HCEC 1CT (cell line): ENCODE data around the gene AK4.

Source experiments
- DNase-seq: peaks from one replicate; pipeline ENCODE4 v3.0.0-alpha.2; 2017

The AK4 gene

GRCh38 chr1:65178235-65178634, 30.2 kb downstream of the AK4 start:
- DNase-seq, result no peak

GRCh38 chr1:65179148-65179547, 31.1 kb downstream of the AK4 start:
- DNase-seq, result no peak

- DNase-seq, result no peak
These were observed 33.0 kb downstream of the AK4 start for GRCh38 chr1:65180977-65181376.

- DNase-seq, result no peak
These were observed 34.8 kb downstream of the AK4 start for GRCh38 chr1:65182658-65183268.

GRCh38 chr1:65189576-65190115, 41.6 kb downstream of the AK4 start:
- peak; percentile 59 for DNase-seq

- no peak for DNase-seq
These were observed 42.2 kb downstream of the AK4 start for GRCh38 chr1:65190229-65190628.

- no peak for DNase-seq
These were observed 45.2 kb downstream of the AK4 start for GRCh38 chr1:65193129-65193695.

DNA sequence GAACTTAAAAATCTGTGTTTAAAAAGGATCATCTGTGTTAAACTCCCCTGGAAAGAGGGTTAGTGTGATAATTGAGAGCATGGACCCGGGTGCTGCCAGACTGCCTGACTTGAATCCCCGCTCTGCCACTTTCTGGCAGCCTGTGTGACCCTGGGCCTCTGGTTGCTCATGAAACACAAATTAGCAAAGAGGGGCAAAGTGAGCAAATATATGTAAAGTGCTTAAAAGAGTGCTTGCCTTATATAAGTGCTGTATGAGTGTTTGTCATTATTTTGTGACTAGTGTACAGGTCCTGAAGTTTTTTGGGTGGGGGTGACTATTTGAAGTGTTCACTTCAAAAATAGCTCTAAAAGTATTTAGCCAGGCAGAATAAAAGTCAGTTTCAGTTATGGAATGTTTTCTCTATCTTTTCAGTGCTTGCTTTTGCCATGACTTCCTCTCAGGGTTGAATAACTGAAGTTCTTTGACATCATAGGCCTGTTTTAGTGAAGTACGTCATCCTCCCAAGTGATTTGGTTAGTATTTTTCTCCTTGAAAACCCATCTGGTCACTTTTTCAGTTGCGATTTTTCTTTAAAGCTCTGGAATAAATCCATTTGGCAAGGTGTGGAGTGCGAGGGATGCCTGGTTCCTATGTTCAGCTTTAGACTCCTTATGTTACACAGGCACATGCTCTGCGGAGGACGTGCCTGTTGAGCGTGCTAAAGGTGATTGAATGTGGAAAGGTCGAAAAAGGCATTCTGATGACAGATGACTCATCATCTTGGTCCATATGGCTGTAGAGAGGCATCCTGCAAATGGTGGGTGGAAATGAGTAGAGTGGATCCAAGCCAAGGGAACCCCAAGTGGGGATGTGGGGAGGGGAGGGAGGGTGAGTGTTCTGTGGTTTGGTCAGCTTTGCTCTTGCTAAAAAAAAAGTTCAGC, 47.8 kb downstream of the AK4 start:
- DNase-seq, result peak; percentile 88

DNA sequence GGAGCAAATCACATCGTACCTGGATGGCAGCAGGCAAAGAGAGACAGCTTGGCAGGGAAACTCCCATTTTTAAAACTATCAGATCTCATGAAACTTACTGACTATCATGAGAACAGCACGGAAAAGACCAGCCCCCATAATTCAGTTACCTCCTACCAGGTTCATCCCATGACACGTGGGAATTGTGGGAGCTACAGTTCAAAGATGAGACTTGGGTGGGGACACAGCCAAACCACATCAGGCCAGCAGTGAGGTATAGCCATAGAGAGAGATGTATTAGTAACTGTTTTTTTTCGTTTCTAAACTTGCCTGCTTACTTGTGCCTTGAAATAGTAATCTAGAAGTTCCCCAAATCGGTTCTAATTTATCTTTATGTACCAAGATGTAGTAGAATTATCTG, 48.9 kb downstream of the AK4 start:
- no peak for DNase-seq

GRCh38 chr1:65197636-65198035, 49.6 kb downstream of the AK4 start:
- no peak for DNase-seq

GRCh38 chr1:65198096-65198495, 50.1 kb downstream of the AK4 start:
- no peak for DNase-seq

- no peak for DNase-seq
These were observed 52.4 kb downstream of the AK4 start for GRCh38 chr1:65200411-65200810.

- no peak for DNase-seq
These were observed 58.8 kb downstream of the AK4 start for GRCh38 chr1:65206836-65207235.

DNA sequence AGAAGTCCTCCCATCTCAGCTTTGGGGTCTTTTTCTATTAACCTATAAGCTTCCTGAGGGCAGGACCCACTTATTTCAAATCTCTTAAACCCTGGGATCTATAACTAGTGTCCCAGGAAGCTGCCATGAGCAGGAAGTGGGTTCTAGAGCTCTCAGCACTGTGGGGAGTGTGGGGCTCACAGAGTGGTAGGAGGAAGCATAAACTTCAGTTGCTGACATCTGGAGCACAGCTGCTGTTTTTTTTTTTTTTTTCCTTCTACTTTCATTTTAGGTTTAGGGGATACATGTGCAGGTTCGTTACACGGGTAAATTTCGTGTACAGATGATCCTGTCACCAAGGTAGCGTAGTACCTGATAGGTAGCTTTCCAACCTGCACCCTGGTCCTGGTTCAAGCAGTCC, 59.3 kb downstream of the AK4 start:
- DNase-seq, result peak; percentile 61

GRCh38 chr1:65208563-65208973, 60.6 kb downstream of the AK4 start:
- DNase-seq, result no peak

- DNase-seq, result peak; percentile 42
These were observed 61.2 kb downstream of the AK4 start for GRCh38 chr1:65209005-65209885.

DNA sequence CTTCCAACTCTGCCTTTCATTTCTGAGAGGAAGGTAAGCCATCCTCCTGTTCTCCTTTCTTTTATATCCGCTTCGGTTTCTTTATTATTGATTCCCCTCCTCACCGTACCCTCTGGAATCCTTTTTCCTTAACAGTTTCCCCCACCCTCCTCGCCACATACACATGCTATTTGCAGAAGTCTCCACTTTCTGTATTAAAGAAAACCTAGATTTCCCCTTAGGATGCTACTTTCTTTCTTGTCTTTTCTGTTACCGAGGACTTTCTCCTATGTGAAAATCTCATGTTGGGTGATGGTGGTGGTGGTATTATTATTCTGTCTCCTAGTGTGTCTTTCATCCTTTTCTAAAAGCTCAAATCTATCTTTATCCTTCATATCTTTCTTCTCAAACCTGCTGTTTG, 62.3 kb downstream of the AK4 start:
- DNase-seq, result no peak

- DNase-seq, result no peak
These were observed 63.3 kb downstream of the AK4 start for GRCh38 chr1:65211331-65211730.

- DNase-seq, result no peak
These were observed 65.4 kb downstream of the AK4 start for GRCh38 chr1:65213271-65214023.

DNA sequence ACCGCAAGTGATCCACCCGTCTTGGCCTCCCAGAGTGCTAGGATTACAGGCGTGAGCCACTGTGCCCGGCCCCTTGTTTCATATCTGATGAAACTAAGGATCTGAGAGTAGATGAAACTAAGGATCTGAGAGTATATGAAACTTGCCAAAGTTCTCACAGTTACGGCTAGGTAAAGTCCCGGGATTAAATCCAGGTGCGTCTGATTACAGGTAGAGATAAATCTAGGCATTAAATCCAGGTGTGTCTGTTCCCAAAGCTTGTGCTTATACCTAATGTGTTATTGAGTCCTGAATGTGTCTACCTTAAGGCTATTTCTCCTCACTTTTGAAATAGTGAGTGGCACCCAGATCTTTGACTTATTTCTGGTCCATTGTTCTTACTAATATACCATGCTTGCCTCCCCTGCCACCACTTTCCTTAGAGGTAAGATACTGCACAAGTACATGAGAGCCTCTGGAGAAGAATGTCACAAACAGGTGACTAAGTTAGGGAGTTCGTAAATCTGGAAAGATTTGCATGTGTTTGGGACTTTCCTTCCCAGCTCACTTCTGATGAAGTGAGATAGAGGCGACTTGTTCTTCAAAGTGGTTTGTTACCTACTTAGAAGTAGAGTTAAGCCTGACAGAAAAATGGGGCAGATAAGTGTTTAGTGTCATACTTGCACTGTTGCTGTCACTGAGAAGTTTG, 66.5 kb downstream of the AK4 start:
- DNase-seq, result no peak

GRCh38 chr1:65216989-65217388, 69.0 kb downstream of the AK4 start:
- no peak for DNase-seq
